Chondrocyte (in vitro differentiated cells): ENCODE results near the gene TTC27. TPM values are rescaled to one million over a fixed set of nuclear protein-coding genes. Genes with fewer than 3 reads are reported as not detected.

Source experiments
- DNase-seq: peaks from one replicate; pipeline ENCODE4 v3.0.0; 2021; ENCODE audit warnings: mixed read lengths, low spot score
- H3K27ac Mint-ChIP-seq: one replicate; pipeline ENCODE4 v1.8.0; 2021; ENCODE audit warnings: mild to moderate bottlenecking, moderate library complexity, mixed read lengths; ENCODE audit not compliant: unreplicated experiment
- H3K27me3 Mint-ChIP-seq: 2 replicates; pipeline ENCODE4 v1.8.0; 2021; ENCODE audit warnings: low read depth, mixed read lengths
- H3K36me3 Mint-ChIP-seq: 2 replicates; pipeline ENCODE4 v1.8.0; 2021; ENCODE audit warnings: low read depth, mixed read lengths
- H3K4me1 Mint-ChIP-seq: 2 replicates; pipeline ENCODE4 v1.8.0; 2021; ENCODE audit warnings: low read depth, mild to moderate bottlenecking, mixed read lengths
- H3K4me3 Mint-ChIP-seq: one replicate; pipeline ENCODE4 v1.8.0; 2021; ENCODE audit warnings: mild to moderate bottlenecking, moderate library complexity, mixed read lengths; ENCODE audit not compliant: unreplicated experiment
- H3K9me3 Mint-ChIP-seq: 2 replicates; pipeline ENCODE4 v1.8.0; 2021; ENCODE audit warnings: low read depth, mixed read lengths
- total RNA-seq: library from RNA; stranded (reverse); gene quantifications from 3 replicates; pipeline ENCODE4 v1.2.1, GENCODE V29; 2021
- TF ChIP-seq, protein P1 (sequence below): fragments of 200-600 bp; sonication (generic); IDR thresholded peaks from 2 replicates; pipeline ENCODE4 v1.5.0; 2021; ENCODE audit warnings: antibody characterized with exemption, mild to moderate bottlenecking, moderate library complexity

TTC27 gene
- total RNA-seq, 1 donor from 2014 or later, result 13.5 TPM

- Mint-ChIP-seq H3K4me3 (no peak overlapping the region), H3K27me3 (no peaks in the 10 kb centered on the region), H3K36me3 (peaks cover 1% of the 10 kb centered on the region), H3K9me3 (no peaks in the 10 kb centered on the region), H3K4me1 (peaks cover 9% of the 10 kb centered on the region), H3K27ac (no peak overlapping the region)
- TF ChIP-seq, protein P1, sequence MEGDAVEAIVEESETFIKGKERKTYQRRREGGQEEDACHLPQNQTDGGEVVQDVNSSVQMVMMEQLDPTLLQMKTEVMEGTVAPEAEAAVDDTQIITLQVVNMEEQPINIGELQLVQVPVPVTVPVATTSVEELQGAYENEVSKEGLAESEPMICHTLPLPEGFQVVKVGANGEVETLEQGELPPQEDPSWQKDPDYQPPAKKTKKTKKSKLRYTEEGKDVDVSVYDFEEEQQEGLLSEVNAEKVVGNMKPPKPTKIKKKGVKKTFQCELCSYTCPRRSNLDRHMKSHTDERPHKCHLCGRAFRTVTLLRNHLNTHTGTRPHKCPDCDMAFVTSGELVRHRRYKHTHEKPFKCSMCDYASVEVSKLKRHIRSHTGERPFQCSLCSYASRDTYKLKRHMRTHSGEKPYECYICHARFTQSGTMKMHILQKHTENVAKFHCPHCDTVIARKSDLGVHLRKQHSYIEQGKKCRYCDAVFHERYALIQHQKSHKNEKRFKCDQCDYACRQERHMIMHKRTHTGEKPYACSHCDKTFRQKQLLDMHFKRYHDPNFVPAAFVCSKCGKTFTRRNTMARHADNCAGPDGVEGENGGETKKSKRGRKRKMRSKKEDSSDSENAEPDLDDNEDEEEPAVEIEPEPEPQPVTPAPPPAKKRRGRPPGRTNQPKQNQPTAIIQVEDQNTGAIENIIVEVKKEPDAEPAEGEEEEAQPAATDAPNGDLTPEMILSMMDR, result peak; percentile 98
- no peak for DNase-seq
Measured at GRCh38 chr2:32772638-32773447, 145.0 kb downstream of the TTC27 start.

DNA sequence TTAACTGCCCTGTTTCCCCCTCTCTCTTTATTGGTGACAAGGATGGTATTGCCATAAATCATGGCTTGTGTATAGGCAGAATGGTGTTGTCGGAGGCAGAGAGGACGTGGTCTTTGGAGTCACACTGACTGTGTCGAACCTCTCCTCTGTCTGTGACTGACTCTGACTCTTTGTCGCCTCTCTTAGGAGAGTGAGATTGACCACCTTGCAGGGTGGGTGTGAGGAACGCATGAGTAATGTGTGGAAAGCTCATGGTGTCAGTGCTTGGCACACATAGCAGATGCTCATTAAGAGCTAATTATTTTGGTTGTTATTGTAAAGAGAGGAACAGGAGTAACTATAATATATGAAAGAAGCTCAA lies 145.6 kb downstream of the TTC27 start:
- no peaks in the 10 kb centered on the region for H3K9me3 Mint-ChIP-seq

GRCh38 chr2:32775954-32776353 lies 148.1 kb downstream of the TTC27 start:
- no peak for DNase-seq
- Mint-ChIP-seq H3K27me3 (no peaks in the 10 kb centered on the region), H3K9me3 (peaks cover 7% of the 10 kb centered on the region), H3K27ac (no peak overlapping the region), H3K4me3 (no peak overlapping the region), H3K4me1 (peaks cover 9% of the 10 kb centered on the region), H3K36me3 (peaks cover 10% of the 10 kb centered on the region)
- TF ChIP-seq, protein P1, result no peak

More for the DNA sequence above, 145.6 kb downstream of the TTC27 start:
- TF ChIP-seq, protein P1, result no peak
- DNase-seq, result no peak
- Mint-ChIP-seq H3K27me3 (no peaks in the 10 kb centered on the region), H3K4me3 (no peak overlapping the region), H3K4me1 (peaks cover 9% of the 10 kb centered on the region), H3K36me3 (peaks cover 1% of the 10 kb centered on the region), H3K27ac (no peak overlapping the region)

DNA sequence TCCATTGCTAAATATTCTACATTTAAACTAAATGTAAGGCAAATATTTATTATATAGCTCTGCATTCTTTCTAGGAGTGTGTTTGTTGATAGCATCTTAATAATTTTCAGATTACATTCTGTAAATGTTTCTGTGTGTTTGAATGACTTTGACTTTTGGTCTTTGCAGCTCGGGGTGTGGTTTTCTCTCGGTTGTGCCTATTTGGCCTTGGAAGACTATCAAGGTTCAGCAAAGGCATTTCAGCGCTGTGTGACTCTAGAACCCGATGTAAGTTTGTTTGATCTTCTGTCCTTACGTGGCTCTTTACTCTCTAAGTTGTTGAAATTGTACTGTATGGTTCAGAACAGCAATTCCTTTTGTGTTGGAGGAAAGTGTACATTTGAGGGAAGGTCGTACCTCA lies 149.9 kb downstream of the TTC27 start:
- peaks cover 7% of the 10 kb centered on the region for H3K4me1 Mint-ChIP-seq

GRCh38 chr2:32780961-32781360 lies 153.1 kb downstream of the TTC27 start:
- no peak for DNase-seq
- Mint-ChIP-seq H3K4me1 (no peaks in the 10 kb centered on the region), H3K9me3 (peaks cover 22% of the 10 kb centered on the region), H3K4me3 (no peak overlapping the region), H3K36me3 (peaks cover 28% of the 10 kb centered on the region), H3K27ac (no peak overlapping the region), H3K27me3 (no peaks in the 10 kb centered on the region)
- TF ChIP-seq, protein P1, result no peak

More for the DNA sequence above, 149.9 kb downstream of the TTC27 start:
- H3K27ac Mint-ChIP-seq, result no peak overlapping the region
- peaks cover 11% of the 10 kb centered on the region for H3K9me3 Mint-ChIP-seq
- H3K4me3 Mint-ChIP-seq, result no peak overlapping the region
- peaks cover 16% of the 10 kb centered on the region for H3K36me3 Mint-ChIP-seq
- TF ChIP-seq, protein P1, result no peak
- no peak for DNase-seq
- H3K27me3 Mint-ChIP-seq, result no peaks in the 10 kb centered on the region
